GM12892 (cell line): ENCODE data around the gene EPYC.

Experiments used
- POLR2A ChIP-seq: IDR thresholded peaks from 2 replicates; pipeline ENCODE4 v1.6.1; 2011; ENCODE audit warnings: low read depth, low read length, control low read depth
- POLR2AphosphoS5 ChIP-seq: IDR thresholded peaks from 2 replicates; pipeline ENCODE4 v1.6.1; 2011; ENCODE audit warnings: low read depth, low read length, control low read depth
- TAF1 ChIP-seq: IDR thresholded peaks from 2 replicates; pipeline ENCODE4 v1.6.1; 2011; ENCODE audit warnings: low read depth, mild to moderate bottlenecking, control low read depth, low read length, borderline replicate concordance

DNA sequence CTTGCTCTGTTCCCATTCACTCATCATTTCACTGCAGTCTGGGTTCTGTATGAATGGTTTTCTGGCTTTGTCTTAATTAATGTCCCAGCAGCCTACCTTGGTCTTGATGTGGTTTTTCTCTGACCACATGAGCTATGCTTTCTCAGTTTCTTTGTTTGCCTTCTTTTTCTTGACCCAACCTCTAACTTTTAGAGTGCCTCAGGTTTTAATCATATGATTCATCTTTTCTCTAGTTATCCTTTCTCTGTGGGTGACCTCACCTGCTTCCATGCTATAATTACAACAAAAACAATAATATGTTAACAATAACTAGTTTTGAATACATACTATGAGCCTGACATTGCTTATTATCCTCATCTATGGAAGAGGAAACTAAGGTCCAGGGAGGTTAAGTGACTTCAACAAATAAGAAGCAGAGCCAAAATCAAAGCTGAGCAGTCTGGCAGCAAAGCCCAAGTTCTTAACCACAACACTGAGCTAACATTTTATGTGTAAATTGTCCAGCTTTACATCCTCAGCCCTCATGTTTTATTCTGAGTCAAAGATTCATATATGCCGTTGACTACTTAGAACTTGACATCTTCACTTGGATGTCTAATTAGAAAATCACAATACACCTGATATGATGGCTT, 4.7 kb upstream of the EPYC start:
- no peak for TF ChIP-seq POLR2A
- TF ChIP-seq POLR2AphosphoS5, result no peak
- TF ChIP-seq TAF1, result no peak
